G401 (cell line): Measurements from ENCODE around the gene RAB7B. TPM values are rescaled to one million over a fixed set of nuclear protein-coding genes. Genes with fewer than 3 reads are reported as not detected.

Source experiments
- DNase-seq: peaks from one replicate; pipeline ENCODE4 v3.0.0-alpha.2; 2015; ENCODE audit warnings: low spot score
- in situ Hi-C: cut with HindIII; loops from 2 replicates; pipeline ENCODE4 v1.10.0; 2016; ENCODE audit warnings: low sequenced_read_pairs, mixed read lengths
- total RNA-seq: library from RNA; depleted of rRNA; stranded (reverse); fragments of >200 nt; shearing (Covaris generic); gene quantifications from 2 replicates; pipeline ENCODE4 v1.2.3, GENCODE V29; 2014

RAB7B gene
- total RNA-seq, 1 experiment from 2014 or later: 0.85 TPM

- in situ Hi-C loops: no loop called here
Observed at GRCh38 chr1:205961405-205961804, 41.8 kb downstream of the RAB7B start.

GRCh38 chr1:205959789-205960188, 43.4 kb downstream of the RAB7B start:
- in situ Hi-C loops: no loop called here

More at GRCh38 chr1:205961405-205961804, 41.8 kb downstream of the RAB7B start:
- DNase-seq: no peak

DNA sequence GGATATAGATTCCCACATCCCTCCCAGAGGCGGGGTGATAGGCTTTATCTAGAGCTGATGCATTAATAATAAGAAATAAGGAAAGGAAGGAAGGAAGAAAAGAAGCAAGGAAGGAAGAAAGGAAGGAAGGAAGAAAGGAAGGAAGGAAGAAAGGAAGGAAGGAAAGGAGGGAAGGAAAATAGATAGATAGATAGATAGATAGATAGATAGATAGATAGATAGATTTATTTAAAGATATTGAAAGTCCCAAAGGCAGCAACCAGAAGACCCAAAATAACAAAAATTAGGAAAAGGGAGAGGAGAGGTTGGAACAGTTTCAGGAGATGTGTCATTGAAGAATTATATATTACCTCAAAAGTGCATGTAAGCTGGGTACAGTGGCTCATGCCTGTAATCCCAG, 47.7 kb downstream of the RAB7B start:
- DNase-seq: no peak
- in situ Hi-C loops: no loop called here

More at GRCh38 chr1:205959789-205960188, 43.4 kb downstream of the RAB7B start:
- no peak for DNase-seq

DNA sequence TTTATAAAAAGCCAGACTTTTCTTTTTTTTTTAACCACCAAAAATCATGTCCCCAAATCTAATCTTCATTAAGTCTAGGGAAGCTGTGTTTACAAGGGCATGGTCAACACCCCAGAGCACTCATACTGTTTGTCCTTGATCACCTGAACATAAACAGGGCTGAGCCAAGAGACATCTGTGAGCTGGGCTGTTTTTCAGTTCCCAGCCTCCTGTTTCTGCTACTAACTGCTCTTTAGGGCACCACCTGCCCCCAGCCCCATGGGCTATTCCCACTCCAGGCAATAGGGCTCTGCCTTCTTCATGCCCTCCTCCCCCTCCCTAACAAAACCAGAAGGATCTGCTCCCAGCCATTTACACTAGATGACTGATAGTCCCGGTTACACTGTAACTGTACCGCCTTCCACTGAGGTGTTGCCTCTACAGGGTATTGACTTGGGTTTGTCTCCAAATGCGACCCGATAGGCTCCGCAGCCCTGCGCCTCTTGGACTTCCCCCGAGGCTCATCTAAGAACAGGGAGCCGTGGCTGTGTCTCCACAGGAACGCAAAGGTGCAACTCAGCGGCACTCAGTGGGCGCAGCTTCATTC, 48.3 kb downstream of the RAB7B start:
- DNase-seq: no peak
- in situ Hi-C loops: no loop called here

GRCh38 chr1:205951746-205952145, 51.4 kb downstream of the RAB7B start:
- in situ Hi-C loops: no loop called here
- no peak for DNase-seq

DNA sequence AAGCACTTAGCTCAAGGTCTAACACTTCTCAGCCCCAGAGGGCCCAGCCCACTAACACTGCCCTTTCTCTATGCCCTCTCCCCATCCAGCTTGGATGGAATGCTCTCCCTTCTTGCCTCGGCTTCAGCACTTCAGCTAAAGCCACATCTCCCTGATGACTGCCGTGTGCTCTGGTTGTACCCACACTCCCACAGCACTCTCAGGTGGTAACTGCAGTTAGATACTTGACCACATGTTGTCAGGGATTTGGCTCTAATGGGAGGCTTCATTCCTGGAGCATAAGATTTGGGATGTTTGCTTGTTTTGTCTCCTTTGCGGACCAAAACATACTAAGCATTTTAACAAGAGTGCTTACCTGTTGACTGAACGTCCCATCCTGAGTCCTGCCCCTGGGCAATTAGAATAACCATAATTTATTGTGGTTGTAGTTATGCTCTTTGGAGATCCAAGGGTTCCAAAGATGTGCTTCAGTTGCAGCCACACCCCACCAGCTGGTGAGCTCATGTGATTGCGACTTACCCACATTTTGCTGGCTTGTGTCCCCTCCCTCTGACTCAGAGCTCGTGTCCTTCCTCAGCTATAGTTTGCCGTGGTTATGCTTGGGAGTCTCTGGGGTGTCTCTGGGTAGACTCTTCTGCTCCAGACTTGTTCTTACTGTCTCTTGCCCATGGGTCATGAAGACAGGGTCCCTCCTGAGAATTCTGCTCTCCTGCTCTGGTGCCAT, 52.2 kb downstream of the RAB7B start:
- in situ Hi-C loops: no loop called here
- no peak for DNase-seq

DNA sequence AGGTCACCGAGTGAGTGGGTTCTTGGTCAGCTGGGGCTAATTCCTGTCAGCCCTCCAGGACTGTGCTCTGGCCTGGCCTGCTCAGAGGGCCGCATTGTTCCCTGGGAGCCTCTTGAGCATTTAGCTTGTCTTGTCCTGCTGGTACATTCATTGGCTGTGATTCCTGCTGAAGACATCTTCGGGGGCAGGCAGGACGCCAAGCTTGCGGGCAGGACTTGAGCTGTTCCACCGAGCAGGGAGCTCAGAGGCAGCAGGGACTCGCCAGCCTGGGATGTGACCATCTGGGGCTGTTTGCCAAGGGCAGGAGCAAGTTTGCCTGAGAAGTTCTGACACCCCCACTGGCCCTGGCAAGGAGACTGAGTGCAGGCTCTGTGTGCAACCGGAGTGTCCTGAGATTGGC, 52.9 kb downstream of the RAB7B start:
- peak; percentile 61 for DNase-seq
- in situ Hi-C loops: no loop called here

GRCh38 chr1:205949753-205950152, 53.4 kb downstream of the RAB7B start:
- DNase-seq: no peak
- in situ Hi-C loops: no loop called here

DNA sequence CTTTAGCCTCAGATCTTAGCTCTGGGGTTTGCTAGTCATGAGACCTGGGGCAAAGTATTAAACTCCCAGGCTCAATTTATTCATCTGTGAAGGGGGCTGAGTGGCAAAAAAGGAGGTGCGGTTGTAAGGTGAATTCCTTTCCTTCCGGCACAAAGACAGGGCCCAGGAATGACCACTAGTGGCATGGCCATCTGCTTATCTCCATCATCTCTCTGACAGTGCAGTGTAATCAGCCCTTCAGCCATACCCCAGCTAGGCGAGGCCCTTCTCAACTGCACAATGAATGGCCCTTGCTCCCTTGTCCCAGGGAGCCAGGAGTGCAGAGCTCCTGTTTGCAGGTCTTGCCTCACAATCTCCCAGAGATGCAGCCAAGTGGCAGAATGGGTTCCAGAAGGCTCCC, 54.3 kb downstream of the RAB7B start:
- no peak for DNase-seq
- in situ Hi-C loops: no loop called here

- in situ Hi-C loops: no loop called here
- DNase-seq: no peak
Observed at GRCh38 chr1:205948039-205948438, 55.2 kb downstream of the RAB7B start.

GRCh38 chr1:205947024-205947423, 56.2 kb downstream of the RAB7B start:
- in situ Hi-C loops: no loop called here
- DNase-seq: no peak

GRCh38 chr1:205945069-205945468, 58.1 kb downstream of the RAB7B start:
- in situ Hi-C loops: no loop called here
- DNase-seq: no peak

- in situ Hi-C loops: no loop called here
- no peak for DNase-seq
Observed at GRCh38 chr1:205944525-205944924, 58.7 kb downstream of the RAB7B start.

GRCh38 chr1:205943245-205943644, 60.0 kb downstream of the RAB7B start, which contains the start of gene SLC26A9:
Gene SLC26A9 (minus strand): TSS chr1:205943456. CDS start chr1:205935820, 7,636 bp downstream.
- DNase-seq: no peak
- in situ Hi-C loops: no loop called here

DNA sequence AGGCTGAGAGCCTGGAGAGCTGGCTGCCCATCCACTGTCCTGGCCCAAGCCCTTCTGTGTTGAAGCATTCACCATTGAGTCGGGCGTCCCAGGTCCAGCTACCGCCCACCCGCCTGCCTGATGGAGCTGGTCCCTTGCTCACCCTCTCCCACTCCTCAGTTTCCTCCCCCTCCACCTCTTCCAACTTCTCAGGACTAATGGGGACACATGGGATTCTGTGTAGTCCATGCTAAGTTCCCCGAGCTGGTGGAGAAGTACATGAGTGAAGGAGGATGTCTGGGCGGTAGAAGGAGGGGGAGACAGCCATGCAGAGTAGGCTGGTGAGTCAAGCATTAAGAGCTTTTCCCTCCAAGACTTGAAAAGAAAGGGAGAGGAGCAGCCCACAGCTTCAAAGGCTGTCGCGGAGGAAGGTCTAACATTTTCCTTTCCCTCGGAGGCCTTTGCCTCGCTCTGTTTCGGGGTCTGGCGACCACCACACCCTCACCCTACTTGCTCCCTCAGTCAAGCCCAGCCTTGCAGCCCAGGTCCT, 60.5 kb downstream of the RAB7B start:
- in situ Hi-C loops: no loop called here
- no peak for DNase-seq

- in situ Hi-C loops: no loop called here
Observed at GRCh38 chr1:205940710-205941109, 62.5 kb downstream of the RAB7B start.

GRCh38 chr1:205939690-205940330, 63.4 kb downstream of the RAB7B start:
- in situ Hi-C loops: no loop called here
- no peak for DNase-seq

More at GRCh38 chr1:205940710-205941109, 62.5 kb downstream of the RAB7B start:
- DNase-seq: no peak

- in situ Hi-C loops: no loop called here
- DNase-seq: no peak
Observed at GRCh38 chr1:205938682-205939081, 64.5 kb downstream of the RAB7B start.

- no peak for DNase-seq
- in situ Hi-C loops: no loop called here
Observed at GRCh38 chr1:205936846-205937586, 66.2 kb downstream of the RAB7B start.
